K562 (cell line): ENCODE measurements around the gene CORO6. TPM values are rescaled to one million over a fixed set of nuclear protein-coding genes. Genes with fewer than 3 reads are reported as not detected.
A peak's percentile ranks its signal among the peaks of the same experiment; 100 is the strongest.

Source experiments
- BRF2 ChIP-seq: IDR thresholded peaks from 3 replicates; pipeline ENCODE4 v1.6.1; 2011; ENCODE audit warnings: borderline replicate concordance, mild to moderate bottlenecking; ENCODE audit not compliant: insufficient read length, insufficient read depth
- CREB3 ChIP-seq: fragments of 450-650 bp; conservative IDR thresholded peaks from 2 replicates; pipeline ENCODE4 v1.6.1; 2016; ENCODE audit warnings: missing genetic modification characterization, low read depth, mild to moderate bottlenecking, missing compliant biosample characterization, moderate library complexity
- DDX20 ChIP-seq: fragments of 450-650 bp; IDR thresholded peaks from 2 replicates; pipeline ENCODE4 v1.6.1; 2016; ENCODE audit warnings: missing genetic modification characterization, low read depth, mild to moderate bottlenecking, missing compliant biosample characterization, moderate library complexity
- JUN ChIP-seq, 2 experiments: sonication (generic) in 1 of 2; formaldehyde crosslinking in 1 of 2; IDR thresholded peaks; 2 replicates each; pipeline versions ENCODE4 v1.6.1 to v1.8.0; 2012 to 2022; ENCODE audit warnings: borderline replicate concordance in 2 of 2, mild to moderate bottlenecking in 2 of 2, improper control_type of control experiment in 1 of 2, low read depth in 1 of 2, low read length in 1 of 2, missing genetic modification reagents in 1 of 2
- NELFE ChIP-seq: IDR thresholded peaks from 2 replicates; pipeline ENCODE4 v1.6.1; 2011; ENCODE audit warnings: mild to moderate bottlenecking; ENCODE audit not compliant: insufficient read depth, insufficient read length
- POLR2B ChIP-seq: fragments of 450-650 bp; IDR thresholded peaks from 2 replicates; pipeline ENCODE4 v1.6.1; 2018; ENCODE audit warnings: low read depth; ENCODE audit not compliant: partially characterized antibody
- RCOR1 ChIP-seq, 2 experiments: IDR thresholded peaks; 2 replicates each; pipeline ENCODE4 v1.6.1; 2012; ENCODE audit warnings: low read depth in 2 of 2, low read length in 2 of 2, borderline replicate concordance in 1 of 2, improper control_type of control experiment in 1 of 2
- SMAD4 ChIP-seq: fragments of 250-450 bp; sonication (Bioruptor Pico); conservative IDR thresholded peaks from 2 replicates; pipeline ENCODE4 v1.8.0; 2021; ENCODE audit warnings: inconsistent platforms, mild to moderate bottlenecking, moderate library complexity
- SPI1 ChIP-seq: IDR thresholded peaks from 2 replicates; pipeline ENCODE4 v1.6.1; 2011; ENCODE audit warnings: low read depth, low read length, control low read depth, borderline replicate concordance
- STAT6 ChIP-seq: sonication (generic); formaldehyde crosslinking; IDR thresholded peaks from 2 replicates; pipeline ENCODE4 v1.8.1; 2023; ENCODE audit warnings: mild to moderate bottlenecking, missing genetic modification reagents
- SUPT5H ChIP-seq: fragments of 450-650 bp; IDR thresholded peaks from 2 replicates; pipeline ENCODE4 v1.6.1; 2016
- TAF7 ChIP-seq: fragments of 450-650 bp; IDR thresholded peaks from 2 replicates; pipeline ENCODE4 v1.6.1; 2016; ENCODE audit warnings: missing genetic modification characterization, missing compliant biosample characterization
- TARDBP ChIP-seq: fragments of 450-650 bp; IDR thresholded peaks from 2 replicates; pipeline ENCODE4 v1.6.1; 2016
- ZFX ChIP-seq: sonication (generic); formaldehyde crosslinking; IDR thresholded peaks from 2 replicates; pipeline ENCODE4 v1.8.0; 2022; ENCODE audit warnings: mild to moderate bottlenecking, missing genetic modification reagents, moderate library complexity
- ZNF609 ChIP-seq: sonication (generic); formaldehyde crosslinking; IDR thresholded peaks from 2 replicates; pipeline ENCODE4 v1.8.1; 2023; ENCODE audit warnings: missing genetic modification reagents, mild to moderate bottlenecking, borderline replicate concordance
- polyA plus RNA-seq, 8 experiments: library from polyadenylated mRNA; depleted of rRNA in 4 of 8; stranded (reverse) in 5 of 8; unstranded in 3 of 8; fragments of >200 nt; fragmentation: Nextera tagmentation in 2 of 8; fragmentation: Illumina TruSeq in 1 of 8; extraction: Ambion mirVana in 2 of 8; extraction: Trizol in 1 of 8; gene quantifications; 2 replicates each; pipeline versions ENCODE4 v1.2.1 to v1.2.3, GENCODE V29; 2011 to 2014; ENCODE audit warnings: inconsistent platforms in 1 of 8, missing spikeins in 1 of 8
- total RNA-seq, 7 experiments: library from RNA; depleted of rRNA in 6 of 7; stranded (reverse); fragments of >200 nt in 6 of 7; fragmentation: Illumina TruSeq in 2 of 7; extraction: Trizol in 2 of 7; gene quantifications; 2 replicates each; pipeline versions ENCODE4 v1.2.1 to v1.2.3, GENCODE V29; 2011 to 2021; ENCODE audit warnings: low replicate concordance in 1 of 7

Gene CORO6
- total and polyA plus RNA-seq, 9 of the 15 experiments (the other 6 are each of a cell fraction or from before 2014, with no cell fraction given): 0.04 to 11.9 (median 2.4) TPM

GRCh38 chr17:29589524-29590410, 32.9 kb downstream of the CORO6 start, which contains the start of gene GIT1 (continued):
- TF ChIP-seq CREB3 (tag) (0 out of 2 replicates have a peak, but pooled peaks have one; percentile 61), ZNF609 (CRISPR knock-in tag) (no peak), SUPT5H (no peak), SPI1 (peak; percentile 32; the same call in 1 of the 2 replicates), NELFE (no peak), POLR2B (no peak), TARDBP (no peak), BRF2 (no peak), JUN (IDR thresholded peaks at IDR 0.05; ENCODE audit: borderline replicate concordance, low read depth, low read length) (no peak), JUN (CRISPR knock-in tag; IDR thresholded peaks at IDR 0.05; ENCODE audit: borderline replicate concordance) (no peak), RCOR1 (IDR thresholded peaks at IDR 0.05; ENCODE audit: borderline replicate concordance in 1 of 2, low read depth in 2 of 2, low read length in 2 of 2) (peak in 1 of 2 experiments; percentile 24; a peak in 1 of 4 replicates), DDX20 (tag) (no peak), STAT6 (no peak), ZFX (peak; percentile 36; the same call in 1 of the 2 replicates), TAF7 (tag) (no peak), SMAD4 (CRISPR knock-in tag) (0 out of 2 replicates have a peak, but pooled peaks have one; percentile 12)
